Esophagus squamous epithelium (tissue), 5 donors: Measurements from ENCODE around the gene ATXN1. TPM values are rescaled to one million over a fixed set of nuclear protein-coding genes. Genes with fewer than 3 reads are reported as not detected.

ENCODE experiments used
- DNase-seq: peaks from one replicate; lab custom pipeline; 2025; lab: John Stamatoyannopoulos, UW
- H3K27ac ChIP-seq, 4 donors: fragments of 200-600 bp; sonication (generic); one replicate each; pipeline ENCODE4 v1.5.1; 2016 to 2019; ENCODE audit warnings: mild to moderate bottlenecking in 1 of 4
- H3K27me3 ChIP-seq, 4 donors: fragments of 200-600 bp; sonication (generic); 1 replicate in 3 of 4; 2 replicates in 1 of 4; pipeline versions ENCODE4 v1.5.1 to v1.6.0; 2017 to 2021; ENCODE audit warnings: antibody characterized with exemption in 1 of 4
- H3K36me3 ChIP-seq, 3 donors: fragments of 200-600 bp; sonication (generic); one replicate each; pipeline ENCODE4 v1.5.1; 2016 to 2019
- H3K4me1 ChIP-seq, 3 donors: fragments of 200-600 bp; sonication (generic); one replicate each; pipeline ENCODE4 v1.5.1; 2017 to 2019
- H3K4me3 ChIP-seq, 4 donors: fragments of 200-600 bp; sonication (generic); 1 replicate in 3 of 4; 2 replicates in 1 of 4; pipeline ENCODE4 v1.5.1; 2016 to 2019; ENCODE audit warnings: mild to moderate bottlenecking in 2 of 4, moderate library complexity in 1 of 4
- H3K9me3 ChIP-seq, 3 donors: fragments of 200-600 bp; sonication (generic); one replicate each; pipeline ENCODE4 v1.5.1; 2016 to 2019
- POLR2A ChIP-seq, 4 donors: fragments of 450-650 bp; IDR thresholded peaks; one replicate each; pipeline ENCODE4 v1.6.1; 2017; ENCODE audit warnings: antibody characterized with exemption in 4 of 4, mild to moderate bottlenecking in 4 of 4, moderate library complexity in 3 of 4
- WGBS, 2 donors: methylation state at CpG; one replicate each; pipeline ENCODE4 v1.1.5; 2018; 5-methylcytosine and 5-hydroxymethylcytosine counted together
- intact Hi-C: fragments of 100-400 bp; cut with DNase I; formaldehyde crosslinking; loops from one replicate; pipeline ENCODE4 v1.15.0; 2022
- total RNA-seq, 4 donors: library from RNA; depleted of rRNA; stranded (reverse); fragments of >200 nt; gene quantifications; one replicate each; pipeline ENCODE4 v1.1.0, GENCODE V29; 2016
- TF ChIP-seq, protein P1 (sequence below), 6 experiments: fragments of 450-650 bp in 4 of 6; fragments of 200-600 bp in 2 of 6; sonication (generic) in 2 of 6; IDR thresholded peaks; one replicate each; pipeline ENCODE4 v1.5.1; 2016 to 2019; ENCODE audit warnings: antibody characterized with exemption in 6 of 6, mild to moderate bottlenecking in 4 of 6, moderate library complexity in 4 of 6
- donor health status: DM: yes; HTN: yes; CAD: no.

The ATXN1 gene
- total RNA-seq, 4 donors from 2014 or later: 17.5 to 50.5 (median 28.5) TPM

DNA sequence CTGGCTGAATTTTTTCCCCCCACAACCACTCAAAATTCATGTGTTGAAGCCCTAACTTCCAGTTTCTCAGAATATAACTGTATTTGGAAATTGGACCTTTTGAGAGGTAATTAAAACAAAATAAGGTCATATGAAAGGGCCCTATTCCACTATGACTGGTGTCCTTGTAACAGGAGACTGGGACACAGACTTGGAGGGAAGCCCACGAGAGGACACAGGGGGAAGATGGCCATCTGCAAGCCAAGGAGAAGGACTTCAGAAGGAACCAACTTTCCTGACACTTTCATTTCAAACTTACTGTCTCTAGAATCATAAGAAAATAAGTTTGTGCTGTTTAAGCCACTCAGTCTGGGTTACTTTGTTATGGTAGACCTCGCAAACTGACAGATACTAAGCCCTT is 134.6 kb downstream of the ATXN1 start:
- TF ChIP-seq, protein P1, sequence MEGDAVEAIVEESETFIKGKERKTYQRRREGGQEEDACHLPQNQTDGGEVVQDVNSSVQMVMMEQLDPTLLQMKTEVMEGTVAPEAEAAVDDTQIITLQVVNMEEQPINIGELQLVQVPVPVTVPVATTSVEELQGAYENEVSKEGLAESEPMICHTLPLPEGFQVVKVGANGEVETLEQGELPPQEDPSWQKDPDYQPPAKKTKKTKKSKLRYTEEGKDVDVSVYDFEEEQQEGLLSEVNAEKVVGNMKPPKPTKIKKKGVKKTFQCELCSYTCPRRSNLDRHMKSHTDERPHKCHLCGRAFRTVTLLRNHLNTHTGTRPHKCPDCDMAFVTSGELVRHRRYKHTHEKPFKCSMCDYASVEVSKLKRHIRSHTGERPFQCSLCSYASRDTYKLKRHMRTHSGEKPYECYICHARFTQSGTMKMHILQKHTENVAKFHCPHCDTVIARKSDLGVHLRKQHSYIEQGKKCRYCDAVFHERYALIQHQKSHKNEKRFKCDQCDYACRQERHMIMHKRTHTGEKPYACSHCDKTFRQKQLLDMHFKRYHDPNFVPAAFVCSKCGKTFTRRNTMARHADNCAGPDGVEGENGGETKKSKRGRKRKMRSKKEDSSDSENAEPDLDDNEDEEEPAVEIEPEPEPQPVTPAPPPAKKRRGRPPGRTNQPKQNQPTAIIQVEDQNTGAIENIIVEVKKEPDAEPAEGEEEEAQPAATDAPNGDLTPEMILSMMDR (IDR thresholded peaks at IDR 0.05): no peak
- no peak for TF ChIP-seq POLR2A (IDR thresholded peaks at IDR 0.05)
- 97 to 100% methylated on average over 2 of the region's 2 CpGs for WGBS, 2 donors
- no peak for DNase-seq
- peaks cover 0 to 18% (median 8%) of the 10 kb centered on the region in 3 donors for H3K4me1 ChIP-seq
- intact Hi-C loops: no loop called here
- H3K27ac ChIP-seq: no peak overlapping the region
- no peaks in the 10 kb centered on the region for H3K27me3 ChIP-seq
- no peak overlapping the region for H3K4me3 ChIP-seq
- H3K9me3 ChIP-seq: no peaks in the 10 kb centered on the region
- peaks cover 0 to 10% (median 0%) of the 10 kb centered on the region in 3 donors for H3K36me3 ChIP-seq

DNA sequence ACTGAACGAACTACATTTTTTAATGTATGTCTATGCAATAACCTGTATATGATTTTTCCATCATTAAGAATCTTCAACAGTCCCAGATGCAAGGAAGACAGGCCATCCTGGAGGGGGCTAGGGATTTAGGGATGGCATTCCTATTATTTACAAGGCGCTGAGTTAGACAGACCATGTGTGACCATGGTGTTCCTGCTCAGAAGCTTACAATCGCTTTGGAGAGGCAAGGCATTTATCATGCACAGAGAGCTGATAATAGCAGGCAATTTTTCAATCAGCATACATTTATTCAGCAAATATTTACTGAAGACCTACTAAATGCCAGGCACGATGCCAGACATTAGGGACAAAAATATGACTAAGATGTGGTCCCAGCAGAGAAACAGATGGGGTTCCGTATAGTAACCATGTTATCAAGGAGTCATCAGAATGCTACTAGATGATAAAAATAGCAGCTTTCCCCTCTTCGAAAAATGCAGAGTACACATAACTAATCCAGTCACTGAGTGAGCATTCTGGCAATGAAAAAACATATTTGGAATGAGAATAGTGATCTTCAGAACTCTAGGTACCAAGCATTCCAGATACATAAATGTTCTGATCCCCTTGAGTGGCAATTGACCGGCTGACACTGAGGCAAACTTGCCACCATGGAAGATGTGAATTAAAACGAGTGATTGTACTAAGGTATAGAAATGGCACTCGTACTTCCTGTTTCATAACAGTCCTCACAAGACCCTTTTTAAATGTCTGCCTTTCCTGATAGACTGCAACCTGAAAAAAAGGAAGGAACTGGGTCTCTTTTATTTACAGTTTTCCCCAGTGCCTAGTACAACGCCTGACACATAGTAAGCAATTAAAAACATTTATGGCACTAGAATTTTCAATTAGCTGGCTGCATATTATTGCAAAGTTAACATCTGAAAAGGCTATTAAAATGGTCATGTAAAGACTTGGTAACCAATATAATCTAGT is 135.7 kb downstream of the ATXN1 start:
- no peak for TF ChIP-seq POLR2A (IDR thresholded peaks at IDR 0.05)
- TF ChIP-seq, protein P1 (IDR thresholded peaks at IDR 0.05): no peak
- Histone ChIP-seq H3K4me1 (peaks cover 0 to 27% (median 8%) of the 10 kb centered on the region in 3 donors), H3K27me3 (no peaks in the 10 kb centered on the region), H3K27ac (no peak overlapping the region), H3K4me3 (no peak overlapping the region), H3K9me3 (no peaks in the 10 kb centered on the region), H3K36me3 (peaks cover 0 to 10% (median 0%) of the 10 kb centered on the region in 3 donors)
- WGBS, 2 donors: 79 to 83% methylated on average over 10 of the region's 10 CpGs
- DNase-seq: no peak
- intact Hi-C loops: no loop called here

DNA sequence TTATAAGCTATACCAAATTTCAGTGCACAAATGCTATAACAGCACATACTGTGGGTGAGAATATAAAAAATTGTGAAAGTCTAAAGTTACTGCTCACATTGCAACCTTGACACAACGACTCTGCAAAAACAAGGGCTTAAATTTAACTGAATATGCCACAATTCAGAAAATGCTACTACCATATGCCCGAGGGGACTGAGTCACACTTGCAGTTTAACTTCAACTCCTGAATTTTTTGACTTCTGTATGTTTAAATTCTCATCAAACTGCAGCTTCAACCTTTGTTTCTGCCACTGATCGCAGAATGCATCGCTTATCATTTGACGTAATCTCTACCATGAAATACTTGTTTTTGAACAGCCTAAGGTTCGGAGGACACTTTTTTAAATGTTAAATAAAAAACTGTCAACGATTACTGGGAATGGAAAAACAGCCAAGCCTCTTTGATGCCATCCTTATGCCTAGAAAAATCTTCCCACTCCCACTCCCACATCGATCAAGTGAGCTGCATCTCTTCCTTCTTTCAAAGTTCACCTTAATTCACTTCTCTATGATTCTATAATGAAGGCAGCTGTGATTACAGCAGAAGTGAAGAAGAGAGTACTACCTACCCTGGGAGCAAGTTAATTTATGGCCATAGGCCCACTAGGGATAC is 136.5 kb downstream of the ATXN1 start:
- H3K27me3 ChIP-seq: no peaks in the 10 kb centered on the region
- H3K27ac ChIP-seq: no peak overlapping the region
- peaks cover 0 to 25% (median 8%) of the 10 kb centered on the region in 3 donors for H3K4me1 ChIP-seq
- WGBS, 2 donors: 78 to 79% methylated on average over 8 of the region's 8 CpGs
- TF ChIP-seq, protein P1 (IDR thresholded peaks at IDR 0.05): no peak
- TF ChIP-seq POLR2A (IDR thresholded peaks at IDR 0.05): no peak
- H3K9me3 ChIP-seq: no peaks in the 10 kb centered on the region
- intact Hi-C loops: no loop called here
- H3K4me3 ChIP-seq: no peak overlapping the region
- DNase-seq: no peak
- H3K36me3 ChIP-seq: peaks cover 0 to 4% (median 0%) of the 10 kb centered on the region in 3 donors

DNA sequence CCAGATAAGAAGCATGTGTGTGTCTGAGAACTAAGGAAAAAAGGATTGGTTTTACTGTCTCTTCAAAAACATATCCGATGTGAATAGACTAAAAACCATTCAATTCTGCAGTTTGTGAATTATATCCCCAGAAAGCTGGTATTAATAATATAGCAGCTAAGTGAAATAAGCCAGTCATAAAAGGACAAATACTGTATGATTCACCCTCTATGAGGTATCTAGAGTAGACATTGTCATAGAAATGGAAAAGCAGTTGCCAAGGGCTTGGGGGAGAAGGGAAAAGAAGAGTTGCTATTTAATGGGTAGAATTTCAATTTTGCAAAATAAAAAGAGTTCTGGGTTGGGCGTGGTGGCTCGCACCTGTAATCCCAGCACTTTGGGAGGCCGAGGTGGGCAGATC is 137.5 kb downstream of the ATXN1 start:
- WGBS, 2 donors: 90 to 98% methylated on average over 4 of the region's 4 CpGs
- H3K4me1 ChIP-seq: peaks cover 0 to 25% (median 8%) of the 10 kb centered on the region in 3 donors
- no peaks in the 10 kb centered on the region for H3K27me3 ChIP-seq
- no peak for DNase-seq
- H3K36me3 ChIP-seq: peaks cover 0 to 4% (median 0%) of the 10 kb centered on the region in 3 donors
- H3K27ac ChIP-seq: no peak overlapping the region
- TF ChIP-seq, protein P1 (IDR thresholded peaks at IDR 0.05): no peak
- no peak for TF ChIP-seq POLR2A (IDR thresholded peaks at IDR 0.05)
- H3K4me3 ChIP-seq: no peak overlapping the region
- intact Hi-C loops: no loop called here
- no peaks in the 10 kb centered on the region for H3K9me3 ChIP-seq
